GM12864 (cell line): ENCODE data around the gene RBM19.

ENCODE experiments used
- DNase-seq: peaks from one replicate; pipeline ENCODE4 v3.0.0-alpha.2; 2011; ENCODE audit warnings: low read depth
- H3K4me3 ChIP-seq: 2 replicates; pipeline ENCODE4 v1.5.1; 2011; ENCODE audit warnings: mild to moderate bottlenecking, low read depth, low read length, control low read depth
- TF ChIP-seq, protein P1 (sequence below): IDR thresholded peaks from 2 replicates; pipeline ENCODE4 v1.5.1; 2011; ENCODE audit warnings: low read depth, mild to moderate bottlenecking, moderate library complexity, low read length, control low read depth, inconsistent platforms; ENCODE audit errors: missing control alignments

The RBM19 gene

DNA sequence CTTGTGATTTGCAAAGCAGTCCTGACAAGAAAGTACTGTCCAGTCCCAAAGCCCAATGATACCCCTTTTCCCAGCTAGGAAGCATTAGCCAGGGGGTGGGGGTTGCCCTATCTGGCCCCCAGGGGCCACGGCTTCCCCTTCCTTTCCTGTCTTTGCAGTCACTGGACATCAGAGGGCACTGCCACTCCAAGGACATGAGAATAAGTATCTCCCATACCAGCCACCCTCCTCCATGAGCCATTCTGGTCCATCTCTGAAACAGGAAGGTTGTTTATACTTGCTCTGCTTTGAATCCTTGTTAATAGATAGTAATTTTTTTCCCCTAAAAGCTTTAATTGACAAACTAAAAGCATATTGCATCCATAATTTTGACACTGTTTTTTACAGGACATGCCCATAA is 29.7 kb downstream of the RBM19 start:
- no peak for DNase-seq
- no peak overlapping the region for H3K4me3 ChIP-seq
- TF ChIP-seq, protein P1, sequence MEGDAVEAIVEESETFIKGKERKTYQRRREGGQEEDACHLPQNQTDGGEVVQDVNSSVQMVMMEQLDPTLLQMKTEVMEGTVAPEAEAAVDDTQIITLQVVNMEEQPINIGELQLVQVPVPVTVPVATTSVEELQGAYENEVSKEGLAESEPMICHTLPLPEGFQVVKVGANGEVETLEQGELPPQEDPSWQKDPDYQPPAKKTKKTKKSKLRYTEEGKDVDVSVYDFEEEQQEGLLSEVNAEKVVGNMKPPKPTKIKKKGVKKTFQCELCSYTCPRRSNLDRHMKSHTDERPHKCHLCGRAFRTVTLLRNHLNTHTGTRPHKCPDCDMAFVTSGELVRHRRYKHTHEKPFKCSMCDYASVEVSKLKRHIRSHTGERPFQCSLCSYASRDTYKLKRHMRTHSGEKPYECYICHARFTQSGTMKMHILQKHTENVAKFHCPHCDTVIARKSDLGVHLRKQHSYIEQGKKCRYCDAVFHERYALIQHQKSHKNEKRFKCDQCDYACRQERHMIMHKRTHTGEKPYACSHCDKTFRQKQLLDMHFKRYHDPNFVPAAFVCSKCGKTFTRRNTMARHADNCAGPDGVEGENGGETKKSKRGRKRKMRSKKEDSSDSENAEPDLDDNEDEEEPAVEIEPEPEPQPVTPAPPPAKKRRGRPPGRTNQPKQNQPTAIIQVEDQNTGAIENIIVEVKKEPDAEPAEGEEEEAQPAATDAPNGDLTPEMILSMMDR = no peak

DNA sequence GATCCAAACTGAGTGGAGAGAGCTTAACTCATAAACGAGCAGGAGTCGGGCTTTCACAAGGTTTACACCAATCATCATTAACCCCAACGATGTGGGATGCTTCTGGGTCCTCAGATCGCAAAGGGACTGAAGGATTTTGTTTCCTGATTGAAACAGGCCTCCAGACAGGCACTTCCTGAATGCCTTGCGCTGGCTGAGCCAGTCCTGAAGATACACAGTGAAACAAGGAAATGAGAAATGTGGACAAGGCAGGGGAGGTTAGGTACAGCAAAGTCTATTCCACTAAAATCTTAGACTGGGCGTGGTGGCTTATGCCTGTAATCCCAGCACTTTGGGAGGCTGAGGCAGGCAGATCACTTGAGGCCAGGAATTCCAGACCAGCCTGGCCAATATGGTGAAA is 30.7 kb downstream of the RBM19 start:
- DNase-seq = no peak
- no peak overlapping the region for H3K4me3 ChIP-seq
- TF ChIP-seq, protein P1 = no peak

DNA sequence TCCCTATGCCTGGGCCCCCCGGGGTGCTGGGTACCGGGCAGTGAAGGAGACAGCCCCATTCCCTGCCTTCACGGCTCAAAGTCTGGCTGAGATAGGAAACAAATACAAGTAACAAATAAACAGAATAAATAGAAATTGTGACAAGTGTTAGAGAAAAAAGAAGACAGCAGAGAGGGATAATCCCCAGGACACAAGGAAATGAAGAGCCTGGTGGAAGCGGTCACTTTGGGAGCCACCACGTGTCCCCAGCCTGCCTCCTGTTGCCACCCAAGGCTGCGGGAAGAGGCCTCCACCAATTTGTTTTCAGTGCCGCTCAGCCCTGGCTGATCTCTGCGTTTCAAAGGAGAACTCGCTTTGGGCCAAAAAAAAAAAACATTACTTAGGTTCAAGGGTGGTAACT is 31.2 kb downstream of the RBM19 start:
- no peak overlapping the region for H3K4me3 ChIP-seq
- TF ChIP-seq, protein P1 = no peak
- DNase-seq = no peak

DNA sequence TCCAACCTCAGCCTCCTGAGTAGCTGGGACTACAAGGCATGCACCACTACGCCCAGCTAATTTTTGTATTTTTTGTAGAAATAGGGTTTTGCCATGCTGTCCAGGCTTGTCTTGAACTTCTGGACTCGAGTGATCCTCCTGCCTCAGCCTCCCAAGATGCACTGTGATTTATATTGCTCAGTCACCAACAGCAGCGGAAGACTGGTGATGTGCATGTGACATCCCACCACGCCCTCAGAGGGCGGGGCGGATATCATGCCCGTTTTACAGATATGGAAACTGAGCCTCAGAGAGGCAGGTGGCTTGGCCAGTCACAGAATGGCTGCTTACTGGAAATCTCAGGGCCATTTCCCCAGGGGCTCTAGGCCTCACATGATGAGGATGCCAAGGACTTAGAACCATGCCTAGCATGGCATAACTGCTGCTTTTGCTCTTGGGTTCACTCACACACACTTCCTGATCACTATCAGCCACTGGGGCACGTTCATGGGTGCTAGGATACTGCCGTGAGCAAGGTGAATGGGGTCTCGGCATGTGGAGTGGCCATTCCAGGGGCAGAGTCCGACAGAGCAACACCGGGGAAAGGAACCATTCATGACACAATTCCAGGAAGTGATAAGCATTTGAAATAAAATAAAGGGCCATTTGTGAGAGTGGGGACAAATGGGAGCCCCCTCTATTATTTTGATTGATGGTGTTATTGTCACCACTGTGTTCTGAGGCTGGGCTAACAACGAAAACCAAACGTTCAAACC is 31.9 kb downstream of the RBM19 start:
- TF ChIP-seq, protein P1 = no peak
- DNase-seq = no peak
- H3K4me3 ChIP-seq = no peak overlapping the region

DNA sequence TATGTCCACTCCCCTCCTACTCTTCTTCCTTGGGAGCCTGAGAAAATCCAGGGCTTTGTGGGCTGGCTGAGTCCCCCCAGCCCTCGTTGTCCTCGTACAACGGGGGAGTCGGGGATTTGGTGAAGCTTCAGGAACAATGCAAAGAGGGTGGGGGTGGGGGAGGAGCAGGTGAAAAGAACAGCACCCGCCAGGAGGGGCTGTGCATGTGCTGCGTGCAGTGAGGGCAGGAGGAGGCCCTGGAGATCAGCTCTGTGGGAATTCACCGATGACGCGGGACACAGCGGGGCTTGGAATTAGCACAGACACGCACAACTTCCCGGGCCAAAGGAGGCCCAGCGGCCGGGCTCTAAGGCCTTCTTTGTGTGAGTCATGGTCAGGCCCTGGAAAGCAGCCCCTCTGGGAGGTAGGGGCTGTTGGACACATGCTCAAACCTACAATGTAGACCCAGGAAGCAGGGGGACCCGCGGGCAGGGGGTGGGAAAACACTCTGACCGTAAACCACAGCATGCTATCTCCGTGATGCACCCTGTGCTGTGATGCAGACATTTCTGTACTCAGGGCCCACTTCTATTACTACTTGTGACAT is 32.8 kb downstream of the RBM19 start:
- no peak overlapping the region for H3K4me3 ChIP-seq
- no peak for DNase-seq

DNA sequence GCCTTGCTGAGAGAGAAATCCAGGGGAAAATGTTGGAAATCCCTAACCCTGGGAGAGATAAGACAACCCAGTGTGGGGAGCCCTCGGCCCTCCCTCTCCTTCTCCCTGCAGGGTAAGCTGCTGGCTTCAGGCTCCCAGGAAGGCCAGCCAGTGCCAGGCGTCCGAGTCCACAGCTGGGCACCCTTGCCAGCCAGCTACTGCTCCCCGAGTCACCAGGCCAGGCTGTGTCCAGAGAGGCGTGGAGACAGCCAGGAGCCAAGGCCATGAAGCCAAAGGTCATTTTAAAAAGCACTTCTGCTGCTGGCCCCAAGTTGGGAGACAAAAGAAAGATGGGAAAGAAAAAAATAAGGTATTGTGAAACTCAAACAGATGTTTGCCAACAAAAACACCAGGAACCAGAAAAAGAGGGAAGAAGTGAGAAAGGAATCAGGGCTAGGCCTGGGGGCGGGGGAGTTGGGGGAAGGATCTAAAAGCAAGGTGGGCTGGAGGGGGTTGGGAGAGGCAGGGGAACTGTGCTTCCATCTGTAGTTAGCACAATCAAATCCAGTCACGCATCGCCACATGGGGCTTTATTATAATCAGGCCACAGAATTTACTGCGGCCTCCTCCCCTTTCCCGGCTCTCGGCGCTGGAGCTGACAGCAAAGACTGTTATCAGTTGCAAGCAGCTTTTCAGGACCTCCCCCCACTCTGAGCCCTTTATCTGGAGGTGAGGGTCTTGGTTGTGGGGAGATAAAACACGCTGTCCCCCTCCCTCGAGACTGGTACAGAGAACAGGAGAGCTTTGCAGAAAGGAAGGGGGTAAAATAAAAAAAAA is 33.5 kb downstream of the RBM19 start:
- TF ChIP-seq, protein P1 = no peak
- DNase-seq = no peak
- H3K4me3 ChIP-seq = no peak overlapping the region

More for the DNA sequence above, 32.8 kb downstream of the RBM19 start:
- TF ChIP-seq, protein P1 = no peak
